ENCODE results near the gene COL10A1.

- TF ChIP-seq, protein P1, sequence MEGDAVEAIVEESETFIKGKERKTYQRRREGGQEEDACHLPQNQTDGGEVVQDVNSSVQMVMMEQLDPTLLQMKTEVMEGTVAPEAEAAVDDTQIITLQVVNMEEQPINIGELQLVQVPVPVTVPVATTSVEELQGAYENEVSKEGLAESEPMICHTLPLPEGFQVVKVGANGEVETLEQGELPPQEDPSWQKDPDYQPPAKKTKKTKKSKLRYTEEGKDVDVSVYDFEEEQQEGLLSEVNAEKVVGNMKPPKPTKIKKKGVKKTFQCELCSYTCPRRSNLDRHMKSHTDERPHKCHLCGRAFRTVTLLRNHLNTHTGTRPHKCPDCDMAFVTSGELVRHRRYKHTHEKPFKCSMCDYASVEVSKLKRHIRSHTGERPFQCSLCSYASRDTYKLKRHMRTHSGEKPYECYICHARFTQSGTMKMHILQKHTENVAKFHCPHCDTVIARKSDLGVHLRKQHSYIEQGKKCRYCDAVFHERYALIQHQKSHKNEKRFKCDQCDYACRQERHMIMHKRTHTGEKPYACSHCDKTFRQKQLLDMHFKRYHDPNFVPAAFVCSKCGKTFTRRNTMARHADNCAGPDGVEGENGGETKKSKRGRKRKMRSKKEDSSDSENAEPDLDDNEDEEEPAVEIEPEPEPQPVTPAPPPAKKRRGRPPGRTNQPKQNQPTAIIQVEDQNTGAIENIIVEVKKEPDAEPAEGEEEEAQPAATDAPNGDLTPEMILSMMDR (conservative IDR thresholded peaks at IDR 0.05; ENCODE audit: low read depth in 2 of 2), result no peak
- TF ChIP-seq EZH2 (IDR thresholded peaks at IDR 0.05; ENCODE audit: low read depth, unreplicated experiment) (no peak), EZH2phosphoT487 (IDR thresholded peaks at IDR 0.05; ENCODE audit: unreplicated experiment) (no peak), POLR2AphosphoS5 (IDR thresholded peaks at IDR 0.05; ENCODE audit: low read depth) (no peak), NANOG (IDR thresholded peaks at IDR 0.05; ENCODE audit: borderline replicate concordance) (no peak), ETS1 (IDR thresholded peaks at IDR 0.05) (no peak), STAT1 (IDR thresholded peaks at IDR 0.05; ENCODE audit: unreplicated experiment) (no peak), JUNB (IDR thresholded peaks at IDR 0.05; ENCODE audit: unreplicated experiment) (no peak), CREB1 (CRISPR knock-in tag; IDR thresholded peaks at IDR 0.05; ENCODE audit: low read depth) (no peak), ZNF114 (CRISPR knock-in tag; IDR thresholded peaks at IDR 0.05) (no peak)
- TF ChIP-seq, protein P2, sequence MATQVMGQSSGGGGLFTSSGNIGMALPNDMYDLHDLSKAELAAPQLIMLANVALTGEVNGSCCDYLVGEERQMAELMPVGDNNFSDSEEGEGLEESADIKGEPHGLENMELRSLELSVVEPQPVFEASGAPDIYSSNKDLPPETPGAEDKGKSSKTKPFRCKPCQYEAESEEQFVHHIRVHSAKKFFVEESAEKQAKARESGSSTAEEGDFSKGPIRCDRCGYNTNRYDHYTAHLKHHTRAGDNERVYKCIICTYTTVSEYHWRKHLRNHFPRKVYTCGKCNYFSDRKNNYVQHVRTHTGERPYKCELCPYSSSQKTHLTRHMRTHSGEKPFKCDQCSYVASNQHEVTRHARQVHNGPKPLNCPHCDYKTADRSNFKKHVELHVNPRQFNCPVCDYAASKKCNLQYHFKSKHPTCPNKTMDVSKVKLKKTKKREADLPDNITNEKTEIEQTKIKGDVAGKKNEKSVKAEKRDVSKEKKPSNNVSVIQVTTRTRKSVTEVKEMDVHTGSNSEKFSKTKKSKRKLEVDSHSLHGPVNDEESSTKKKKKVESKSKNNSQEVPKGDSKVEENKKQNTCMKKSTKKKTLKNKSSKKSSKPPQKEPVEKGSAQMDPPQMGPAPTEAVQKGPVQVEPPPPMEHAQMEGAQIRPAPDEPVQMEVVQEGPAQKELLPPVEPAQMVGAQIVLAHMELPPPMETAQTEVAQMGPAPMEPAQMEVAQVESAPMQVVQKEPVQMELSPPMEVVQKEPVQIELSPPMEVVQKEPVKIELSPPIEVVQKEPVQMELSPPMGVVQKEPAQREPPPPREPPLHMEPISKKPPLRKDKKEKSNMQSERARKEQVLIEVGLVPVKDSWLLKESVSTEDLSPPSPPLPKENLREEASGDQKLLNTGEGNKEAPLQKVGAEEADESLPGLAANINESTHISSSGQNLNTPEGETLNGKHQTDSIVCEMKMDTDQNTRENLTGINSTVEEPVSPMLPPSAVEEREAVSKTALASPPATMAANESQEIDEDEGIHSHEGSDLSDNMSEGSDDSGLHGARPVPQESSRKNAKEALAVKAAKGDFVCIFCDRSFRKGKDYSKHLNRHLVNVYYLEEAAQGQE (IDR thresholded peaks at IDR 0.05; ENCODE audit: unreplicated experiment), result no peak
These were observed 43.9 kb upstream of the COL10A1 start for GRCh38 chr6:116169880-116170279.

Data from GM23338 (cell line).